ENCODE results near the gene TLNRD1.

The TLNRD1 gene

DNA sequence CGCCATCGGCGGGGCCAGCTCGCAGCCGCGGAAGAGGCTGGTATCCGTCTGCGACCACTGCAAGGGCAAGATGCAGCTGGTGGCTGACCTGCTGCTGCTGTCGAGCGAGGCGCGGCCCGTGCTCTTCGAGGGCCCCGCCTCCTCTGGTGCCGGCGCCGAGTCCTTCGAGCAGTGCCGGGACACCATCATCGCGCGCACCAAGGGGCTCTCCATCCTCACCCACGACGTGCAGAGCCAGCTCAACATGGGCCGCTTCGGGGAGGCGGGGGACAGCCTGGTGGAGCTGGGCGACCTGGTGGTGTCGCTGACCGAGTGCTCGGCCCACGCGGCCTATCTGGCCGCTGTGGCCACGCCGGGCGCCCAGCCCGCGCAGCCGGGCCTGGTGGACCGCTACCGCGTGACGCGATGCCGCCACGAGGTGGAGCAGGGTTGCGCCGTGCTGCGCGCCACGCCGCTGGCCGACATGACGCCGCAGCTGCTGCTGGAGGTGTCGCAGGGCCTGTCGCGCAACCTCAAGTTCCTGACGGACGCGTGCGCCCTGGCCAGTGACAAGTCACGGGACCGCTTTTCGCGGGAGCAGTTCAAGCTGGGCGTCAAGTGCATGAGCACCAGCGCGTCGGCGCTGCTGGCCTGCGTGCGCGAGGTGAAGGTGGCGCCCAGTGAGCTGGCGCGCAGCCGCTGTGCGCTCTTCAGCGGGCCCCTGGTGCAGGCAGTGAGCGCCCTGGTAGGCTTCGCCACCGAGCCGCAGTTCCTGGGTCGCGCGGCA is 1.8 kb downstream of the TLNRD1 start:
- DNase-seq, result no peak

DNA sequence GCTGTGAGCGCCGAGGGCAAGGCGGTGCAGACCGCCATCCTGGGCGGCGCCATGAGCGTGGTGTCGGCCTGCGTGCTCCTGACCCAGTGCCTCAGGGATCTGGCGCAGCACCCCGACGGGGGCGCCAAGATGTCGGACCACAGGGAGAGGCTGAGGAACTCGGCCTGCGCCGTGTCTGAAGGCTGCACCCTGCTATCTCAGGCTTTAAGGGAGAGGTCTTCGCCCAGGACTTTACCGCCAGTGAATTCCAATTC is 2.3 kb downstream of the TLNRD1 start:
- no peak for DNase-seq

DNA sequence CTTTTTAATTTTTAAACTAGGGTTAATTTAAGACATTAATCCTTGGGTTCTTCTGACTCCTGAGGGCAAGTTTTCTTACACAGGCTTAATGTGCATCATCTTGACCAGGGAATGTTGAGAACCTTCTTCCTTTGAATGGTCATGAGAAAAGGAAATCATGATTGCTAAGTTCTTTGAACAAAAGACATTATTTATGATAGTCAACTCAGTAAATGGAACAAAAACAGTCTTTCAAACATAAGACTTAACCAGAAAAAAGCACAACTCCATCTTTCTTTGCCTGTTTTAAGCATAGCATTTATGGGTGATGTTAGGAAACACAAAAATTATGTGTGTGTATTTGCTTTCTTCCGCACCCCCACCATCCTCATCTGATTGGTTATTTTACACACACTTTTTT is 5.4 kb downstream of the TLNRD1 start:
- DNase-seq, result no peak

DNA sequence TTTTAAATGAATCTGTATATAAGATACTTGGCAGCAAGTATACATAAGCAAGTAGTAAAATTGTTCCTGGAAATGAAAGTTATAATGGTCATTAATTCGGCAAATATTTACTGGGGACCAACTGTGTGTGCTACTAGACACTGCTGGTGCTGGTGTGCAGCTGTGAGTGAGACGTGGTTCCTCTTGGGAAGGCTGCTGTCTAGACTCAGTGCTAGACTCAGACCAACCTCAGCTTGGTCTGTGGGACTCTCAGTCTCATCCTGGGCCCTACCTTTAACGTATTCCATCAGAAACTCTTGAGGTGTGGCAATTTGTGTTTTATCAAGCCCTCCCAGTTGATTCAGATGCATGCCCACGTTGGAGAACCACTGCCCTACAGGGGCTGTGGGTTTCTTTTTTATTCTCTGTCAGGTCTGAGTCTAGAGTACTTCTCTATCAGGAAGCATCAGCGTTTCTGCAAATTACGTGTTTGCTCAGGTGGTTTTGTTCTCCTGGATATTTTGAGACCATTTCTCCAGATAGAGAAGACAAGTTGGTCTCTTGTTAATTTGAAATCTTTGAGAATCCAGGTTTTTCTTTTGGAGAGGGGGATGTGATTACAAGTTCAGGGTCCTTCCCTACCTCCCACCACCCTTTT is 6.8 kb downstream of the TLNRD1 start:
- no peak for DNase-seq

DNA sequence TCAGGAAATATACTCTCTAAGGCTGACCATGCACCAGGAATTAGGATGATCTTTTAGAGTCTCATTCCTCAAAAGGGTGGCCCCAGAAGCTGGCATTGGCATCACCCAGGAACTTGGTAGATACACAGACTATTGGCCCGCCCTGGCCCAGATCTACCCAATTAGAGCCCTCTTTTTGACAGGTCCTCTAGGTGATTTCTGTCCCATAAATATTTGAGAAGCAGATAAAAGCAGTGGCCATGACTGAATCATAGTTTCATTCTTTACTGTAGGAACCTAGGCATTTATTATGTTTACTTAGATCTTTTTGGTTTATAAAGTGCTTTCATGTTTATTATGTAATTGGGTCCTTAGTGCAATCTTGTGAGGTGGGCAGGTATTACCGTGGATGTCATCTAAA is 7.6 kb downstream of the TLNRD1 start:
- DNase-seq, result no peak

DNA sequence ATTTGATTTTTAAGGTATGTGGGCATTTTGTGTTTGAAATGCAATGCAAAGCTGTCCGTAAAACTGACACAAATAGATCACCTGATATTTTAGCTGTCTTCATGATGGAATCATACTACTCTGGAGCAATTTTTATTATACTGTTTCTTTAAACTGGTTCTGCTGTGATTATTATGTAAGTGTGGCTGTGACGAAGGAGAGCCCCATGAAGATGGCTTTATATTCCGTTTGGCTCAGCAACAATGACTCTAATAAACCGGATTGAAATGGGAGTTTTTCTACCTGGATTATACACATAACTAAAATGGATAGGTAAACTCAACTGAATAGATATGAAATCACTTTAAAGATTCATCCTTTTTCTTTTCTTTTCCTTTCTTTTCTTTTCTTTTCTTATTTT is 9.4 kb downstream of the TLNRD1 start:
- DNase-seq, result no peak

DNA sequence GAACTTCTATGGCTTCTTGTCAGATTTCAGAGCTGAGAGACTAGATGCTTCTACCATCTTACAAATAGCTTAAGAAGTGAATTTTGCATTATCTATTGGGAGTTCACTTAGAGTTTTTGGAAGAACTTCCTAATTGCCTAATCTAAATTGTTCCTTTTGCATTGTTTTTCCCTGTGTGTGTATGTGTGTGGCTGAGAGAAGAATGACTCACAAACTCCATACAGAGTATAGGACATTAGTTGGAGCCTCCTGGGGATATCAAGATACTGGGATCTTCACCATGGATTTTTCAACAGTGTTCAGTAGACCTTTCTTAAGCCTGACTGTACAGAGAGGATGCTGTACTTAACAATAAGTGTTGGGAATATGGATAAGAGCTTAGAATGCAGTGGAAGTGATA is 10.9 kb downstream of the TLNRD1 start:
- no peak for DNase-seq

DNA sequence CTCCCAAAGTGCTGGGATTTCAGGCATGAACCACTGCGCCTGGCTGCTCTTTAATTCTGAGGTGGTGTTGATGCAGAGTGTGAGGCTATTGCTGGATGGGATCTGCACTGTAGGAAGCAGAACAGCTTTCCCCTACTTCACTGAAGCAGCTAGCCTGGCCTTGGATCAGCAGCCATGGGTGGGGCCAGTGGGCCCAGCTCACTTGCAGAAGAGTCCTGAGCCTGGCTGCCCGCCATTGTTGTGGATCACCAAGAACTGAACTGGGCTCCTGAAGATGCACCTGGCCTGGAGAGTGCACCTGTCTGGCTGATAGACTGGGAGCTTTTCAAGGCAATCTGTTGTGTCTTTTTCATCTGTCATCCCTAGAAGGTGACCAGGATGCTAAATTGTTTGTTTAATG is 11.9 kb downstream of the TLNRD1 start:
- DNase-seq, result no peak

DNA sequence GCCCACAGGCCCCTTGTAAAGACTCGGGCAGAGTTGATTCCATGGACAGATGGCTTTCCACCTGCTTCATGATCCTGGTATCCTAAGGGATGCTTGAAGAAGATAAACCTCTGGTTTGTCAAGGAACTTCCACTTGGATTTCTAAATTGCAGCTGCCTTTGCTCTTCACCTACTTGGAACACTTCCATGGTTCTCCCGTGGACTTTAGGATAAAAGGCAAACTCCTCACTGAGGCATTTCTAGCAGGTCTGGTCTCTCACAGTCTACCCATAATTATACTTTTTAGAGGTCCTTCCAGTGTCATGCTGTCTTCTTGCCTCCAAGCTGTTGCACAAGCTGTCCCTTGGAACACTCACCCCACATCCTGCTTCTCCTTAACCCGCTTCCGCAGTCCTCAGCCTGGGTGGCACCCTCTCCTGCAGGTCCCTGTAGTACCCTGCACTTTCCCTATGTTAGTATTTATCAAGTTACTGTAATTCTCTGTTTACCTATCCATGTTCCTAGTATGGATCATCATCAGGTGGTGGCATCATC is 12.7 kb downstream of the TLNRD1 start:
- DNase-seq, result no peak

DNA sequence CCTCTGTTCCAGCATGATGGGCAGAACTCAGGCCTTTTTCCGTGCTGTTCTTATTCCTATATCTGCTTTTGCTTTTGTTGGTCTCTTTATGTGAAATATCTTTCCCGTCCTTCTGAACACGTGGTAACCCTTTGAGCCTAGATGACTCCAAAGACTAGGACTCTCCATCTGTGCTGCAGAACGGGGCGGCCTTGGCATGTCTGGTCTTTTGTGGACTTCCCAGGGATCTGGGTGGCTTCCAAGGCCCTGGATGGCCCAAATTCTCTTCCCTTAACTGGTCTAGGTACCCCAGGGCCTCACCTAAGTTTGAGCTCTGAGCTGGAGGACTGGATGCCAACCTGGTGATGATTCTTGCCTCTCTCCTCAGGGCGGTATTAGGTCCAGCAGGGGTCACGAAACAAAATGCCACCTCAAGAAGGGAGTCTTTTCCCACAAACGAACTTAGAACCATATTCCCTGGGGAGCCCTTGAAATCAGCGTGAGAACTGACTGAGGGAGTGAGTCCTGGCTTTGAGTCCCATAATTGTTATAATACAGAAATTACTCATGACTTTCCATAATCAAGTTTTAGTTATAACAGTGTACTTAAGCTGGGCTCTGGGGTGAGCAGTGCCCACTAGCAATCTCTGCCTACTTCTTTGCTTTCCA is 13.8 kb downstream of the TLNRD1 start:
- no peak for DNase-seq

DNA sequence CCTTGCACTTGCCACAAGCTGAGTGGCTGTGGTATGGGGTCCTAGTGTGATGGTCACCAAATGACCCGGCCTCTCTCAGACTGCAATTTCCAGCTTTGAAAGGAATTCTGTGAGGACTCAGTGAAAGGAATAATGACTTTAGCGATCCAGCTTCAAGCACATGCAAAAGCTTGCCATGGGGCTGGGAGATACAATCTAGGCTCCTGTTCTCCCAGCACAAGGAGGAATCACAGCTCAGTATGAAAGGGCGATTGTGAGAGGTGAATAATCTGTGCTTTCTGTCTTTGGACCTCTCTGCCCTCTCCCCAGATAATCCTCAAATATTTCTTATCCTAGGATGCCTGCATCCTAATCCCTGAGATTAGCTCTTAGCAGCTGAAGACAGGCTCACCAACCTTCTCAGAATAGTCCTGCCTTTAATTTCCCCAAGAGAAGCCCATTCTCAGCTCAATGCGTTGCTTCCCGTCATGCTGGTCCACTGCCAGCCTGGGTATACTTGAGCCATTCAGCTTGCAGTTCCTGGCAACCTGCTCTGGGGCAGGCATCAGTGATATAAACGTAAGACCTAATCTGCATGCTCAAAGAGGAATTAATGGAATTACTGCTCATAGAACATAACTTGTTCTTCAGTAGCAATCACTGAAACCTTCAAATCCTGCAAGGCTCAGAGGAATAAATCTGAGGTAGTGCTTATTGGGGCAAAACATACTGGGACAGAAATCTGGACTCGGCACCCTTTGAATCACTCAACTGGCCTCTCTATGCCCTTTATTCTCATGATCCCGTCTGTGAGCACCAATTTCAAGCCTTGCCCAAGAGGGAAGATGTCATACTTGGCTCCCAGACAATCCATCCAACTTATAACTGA is 15.1 kb downstream of the TLNRD1 start:
- DNase-seq, result no peak

DNA sequence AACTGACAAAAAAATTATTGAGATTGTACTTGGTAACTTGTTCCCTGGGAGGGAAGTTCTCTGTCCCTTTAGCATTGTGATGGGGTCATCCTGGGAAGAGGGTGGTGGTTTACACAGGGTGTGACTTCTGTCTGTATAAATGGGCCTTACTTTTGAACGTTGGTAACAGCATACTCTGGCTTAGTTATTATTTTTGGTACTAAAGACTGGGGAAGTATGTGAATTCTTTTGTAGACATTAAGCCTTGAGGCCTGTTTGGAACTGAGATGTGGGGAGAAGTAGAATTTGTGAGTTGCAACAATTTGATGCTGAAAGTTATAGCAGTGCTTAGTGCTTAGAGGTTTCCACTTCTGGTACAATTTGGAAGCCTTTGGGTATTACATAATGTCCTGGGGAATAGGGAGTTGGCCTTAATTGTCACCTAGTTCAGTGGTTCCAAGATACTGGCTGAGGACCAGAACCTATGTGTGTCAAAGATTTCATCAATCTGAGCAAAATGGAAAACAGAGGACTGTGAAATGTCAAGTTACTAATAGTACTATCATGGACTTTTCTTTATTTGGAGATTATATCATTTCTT is 15.9 kb downstream of the TLNRD1 start:
- DNase-seq, result no peak

DNA sequence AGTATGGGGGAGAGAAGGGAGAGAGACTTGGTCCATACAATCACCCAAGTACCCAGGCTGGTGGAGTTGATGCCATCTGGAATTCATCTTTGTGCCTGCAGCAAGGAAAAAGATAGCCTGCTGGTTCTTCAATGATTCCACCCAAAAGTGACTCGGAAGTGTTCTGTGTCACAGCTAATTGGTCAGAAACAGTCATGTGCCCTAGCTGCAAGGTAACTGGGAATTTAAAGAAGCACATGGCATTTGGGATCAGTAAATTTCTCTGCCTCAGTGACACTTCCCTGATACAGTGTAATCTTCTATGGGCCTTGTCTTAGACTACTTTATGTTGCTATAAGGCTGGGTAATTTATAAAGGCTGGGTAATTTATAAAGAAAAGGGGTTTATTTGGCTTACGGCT is 17.5 kb downstream of the TLNRD1 start:
- DNase-seq, result no peak

DNA sequence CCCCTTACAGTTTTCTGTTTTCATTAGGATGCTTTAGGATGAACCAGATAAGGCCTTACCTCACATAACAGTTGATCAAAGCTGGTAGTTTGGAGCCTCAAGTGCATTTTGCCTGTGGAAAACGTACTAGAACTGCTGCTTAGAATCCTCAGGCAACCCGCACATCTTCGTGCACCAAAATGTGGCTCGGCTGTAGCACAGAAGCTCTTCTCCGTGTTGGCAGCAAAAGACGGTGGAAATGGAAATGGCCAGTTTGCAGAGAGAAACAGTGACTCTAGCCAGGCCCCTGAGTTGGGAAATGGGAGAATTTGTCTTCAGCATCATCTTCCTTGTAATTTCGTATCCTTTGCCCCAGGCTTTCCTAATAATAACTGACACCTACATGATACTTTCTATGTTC is 20.6 kb downstream of the TLNRD1 start:
- DNase-seq, result no peak

DNA sequence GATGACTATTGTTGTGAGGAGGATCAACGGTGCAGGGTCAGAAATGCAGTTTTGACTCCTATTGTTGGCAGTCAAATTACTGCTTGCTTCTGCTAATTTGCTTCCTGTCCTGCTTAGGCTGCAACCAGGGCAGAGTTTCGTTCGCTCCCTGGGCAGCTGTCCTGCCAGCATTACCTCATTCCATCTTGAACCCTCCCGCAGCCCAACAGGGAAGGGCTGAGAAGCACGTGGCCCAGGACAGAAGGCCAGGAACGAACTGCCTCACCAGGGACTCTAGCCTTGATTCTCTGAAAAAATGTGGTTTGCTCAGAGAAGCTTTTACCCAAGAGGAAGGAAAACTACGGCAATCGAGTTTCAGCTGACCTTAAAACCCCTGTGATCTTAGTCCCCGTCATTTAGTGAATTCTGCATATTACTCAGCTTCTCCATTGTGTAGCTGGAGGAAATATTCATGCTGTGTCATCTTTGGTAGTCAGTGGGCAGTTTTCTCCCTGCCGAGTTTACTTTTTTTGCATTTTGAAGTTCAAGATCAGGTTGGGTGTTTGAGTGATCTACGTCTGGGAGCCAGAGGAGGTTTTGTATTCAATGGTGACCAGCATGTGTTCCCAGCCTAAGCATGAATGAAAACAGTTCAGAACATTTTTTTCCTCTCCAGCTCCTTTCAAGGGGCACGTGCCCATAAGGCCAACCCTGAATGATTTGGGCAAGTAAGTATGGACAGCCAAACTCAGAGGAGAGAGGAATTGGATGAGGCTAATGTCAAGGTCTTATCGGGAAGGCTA is 23.0 kb downstream of the TLNRD1 start:
- DNase-seq, result peak; percentile 19

DNA sequence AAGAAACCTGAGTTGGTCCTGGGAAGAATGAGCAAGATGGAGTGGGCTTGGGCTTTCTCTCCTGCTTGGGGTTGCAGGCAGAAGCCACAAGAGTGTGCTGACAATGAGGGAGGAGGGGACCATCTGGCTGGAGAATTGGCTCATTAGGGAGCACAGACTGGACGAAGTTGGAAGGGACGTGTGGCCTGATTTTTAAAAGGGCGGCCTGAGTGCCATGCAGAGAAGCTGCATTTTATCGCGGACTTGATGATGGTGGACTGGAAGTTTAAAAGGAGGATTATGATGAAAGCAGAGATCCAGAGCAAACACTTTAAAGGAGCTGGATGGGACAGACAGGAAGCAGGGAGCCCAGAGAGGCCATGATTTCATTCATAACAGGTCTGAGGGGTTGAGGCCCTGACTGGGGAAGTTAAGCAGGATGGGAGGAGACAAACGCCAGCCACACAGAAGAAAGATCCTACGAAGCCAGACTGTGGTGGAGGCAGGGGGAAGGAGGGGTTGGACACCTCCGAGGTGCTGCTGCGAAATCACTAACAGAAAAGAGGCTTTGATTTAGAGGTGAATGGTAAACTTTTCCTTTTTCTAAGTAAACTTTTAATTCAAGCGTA is 23.6 kb downstream of the TLNRD1 start:
- DNase-seq, result no peak

DNA sequence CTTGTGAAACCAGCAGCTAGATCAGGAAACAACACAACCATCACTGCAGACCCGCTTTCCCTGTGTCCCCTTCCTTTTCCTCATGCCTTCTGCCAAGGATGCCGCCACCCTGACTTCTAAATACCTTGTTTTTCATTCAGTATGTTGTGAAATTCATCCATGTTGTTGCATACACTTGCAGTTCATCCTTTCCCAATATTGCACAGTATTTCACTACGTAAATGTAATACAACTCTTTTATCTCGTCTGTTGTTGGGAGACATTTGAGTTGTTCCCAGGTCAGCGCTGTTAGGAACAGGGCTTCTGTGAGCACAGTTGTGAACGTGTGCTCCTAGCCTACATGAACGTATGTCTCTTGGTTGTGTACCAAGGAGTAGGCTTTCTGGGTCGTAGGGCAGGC is 24.2 kb downstream of the TLNRD1 start:
- no peak for DNase-seq

DNA sequence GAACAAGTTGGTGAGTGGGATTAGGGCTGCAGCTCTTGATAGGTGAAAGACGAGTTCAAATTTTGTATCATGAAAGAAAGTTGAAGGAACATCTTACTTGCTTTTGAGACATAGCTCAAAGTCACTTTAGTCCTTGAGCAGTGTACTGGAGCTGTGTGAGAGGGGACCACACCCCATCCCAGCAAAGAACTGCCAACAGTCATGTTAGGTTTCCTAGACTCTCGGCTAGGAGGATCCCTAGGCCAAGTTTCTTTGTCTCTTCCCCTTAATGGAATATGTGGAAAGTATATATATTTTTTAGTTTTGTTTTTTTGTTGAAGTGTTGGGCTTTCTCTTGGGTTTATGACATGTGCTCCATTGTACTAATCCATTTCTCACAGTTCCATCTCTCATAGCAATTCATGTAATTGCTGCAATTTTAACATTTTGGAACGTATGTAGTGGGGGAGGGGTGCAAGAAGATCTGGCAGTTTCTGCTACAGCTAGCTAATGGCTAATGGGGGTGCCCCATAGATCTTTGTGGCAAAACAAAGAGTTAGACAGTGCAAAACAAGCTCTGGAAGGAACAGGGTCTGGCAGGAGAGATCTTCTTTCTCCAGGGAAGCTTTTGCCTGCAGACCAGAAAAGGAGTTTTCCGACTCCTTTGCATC is 25.1 kb downstream of the TLNRD1 start:
- no peak for DNase-seq

DNA sequence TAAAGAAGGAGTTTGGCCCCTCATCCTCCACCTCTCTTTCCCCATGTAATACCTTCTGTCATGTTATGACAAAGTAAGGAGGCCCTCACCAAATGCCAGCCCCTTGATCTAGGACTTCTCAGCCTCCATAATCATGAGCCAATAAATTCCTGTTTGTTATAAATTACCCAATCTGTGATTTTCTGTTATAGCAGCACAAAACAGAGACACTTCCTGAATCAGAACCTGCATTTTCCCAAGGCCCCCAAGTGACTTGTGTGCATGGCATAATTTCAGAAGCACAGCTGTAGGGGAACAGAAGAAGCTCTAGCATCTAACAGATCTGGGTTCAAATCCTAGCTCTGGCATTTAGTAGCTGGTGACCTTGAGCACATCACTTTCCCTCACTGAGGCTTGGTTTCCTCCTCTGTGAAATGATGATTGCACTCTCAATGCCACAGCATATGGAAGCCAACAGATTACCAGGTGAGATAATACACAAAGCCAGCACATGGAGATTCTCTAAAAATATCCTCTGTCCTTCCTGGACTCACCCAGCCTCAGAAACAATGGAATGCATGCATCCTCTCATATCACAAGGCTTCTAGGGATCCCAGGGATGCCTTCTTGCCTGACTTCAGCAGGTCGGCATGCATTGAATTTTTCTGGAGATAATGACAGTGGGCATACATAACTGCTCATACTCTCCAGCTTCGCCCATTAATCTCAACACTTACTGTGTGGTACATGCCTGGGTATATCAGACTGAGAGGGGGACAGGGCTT is 26.3 kb downstream of the TLNRD1 start:
- DNase-seq, result no peak

All from activated naive CD4-positive, alpha-beta T cell treated with Interleukin-2 at 50 U/mL for 16 hours (primary cell).